HepG2 (cell line): ENCODE data around the gene PPP4C.

Source experiments
- ATF6 ChIP-seq: sonication (generic); formaldehyde crosslinking; conservative IDR thresholded peaks from 2 replicates; pipeline ENCODE4 v1.4.0; 2020; ENCODE audit warnings: missing genetic modification reagents
- ATF7 ChIP-seq, 2 experiments: fragments of 450-650 bp in 1 of 2; sonication (generic) in 1 of 2; formaldehyde crosslinking in 1 of 2; IDR thresholded peaks; 2 replicates each; pipeline versions ENCODE4 v1.4.0 to v1.6.1; 2016 to 2020; ENCODE audit warnings: antibody characterized with exemption in 1 of 2, mild to moderate bottlenecking in 1 of 2, missing genetic modification reagents in 1 of 2
- BATF2 ChIP-seq: sonication (generic); formaldehyde crosslinking; IDR thresholded peaks from 2 replicates; pipeline ENCODE4 v1.8.0; 2022; ENCODE audit warnings: mild to moderate bottlenecking, missing genetic modification reagents, moderate library complexity
- CTCF ChIP-seq: sonication (generic); formaldehyde crosslinking; IDR thresholded peaks from 2 replicates; pipeline ENCODE4 v1.5.0; 2020; ENCODE audit warnings: mild to moderate bottlenecking, missing genetic modification reagents, moderate library complexity
- FOXO4 ChIP-seq: sonication (generic); formaldehyde crosslinking; conservative IDR thresholded peaks from 2 replicates; pipeline ENCODE4 v1.8.1; 2023; ENCODE audit warnings: missing genetic modification reagents
- KDM5B ChIP-seq: sonication (generic); formaldehyde crosslinking; IDR thresholded peaks from 2 replicates; pipeline ENCODE4 v1.4.0; 2020; ENCODE audit warnings: missing genetic modification reagents, mild to moderate bottlenecking, borderline replicate concordance
- NR2F2 ChIP-seq: IDR thresholded peaks from 2 replicates; pipeline ENCODE4 v1.6.1; 2012; ENCODE audit warnings: low read depth, inconsistent platforms, borderline replicate concordance
- PRDM15 ChIP-seq: sonication (generic); formaldehyde crosslinking; IDR thresholded peaks from 2 replicates; pipeline ENCODE4 v1.4.0; 2020; ENCODE audit warnings: missing genetic modification reagents
- SKIL ChIP-seq: sonication (generic); formaldehyde crosslinking; IDR thresholded peaks from 2 replicates; pipeline ENCODE4 v1.8.0; 2022; ENCODE audit warnings: missing genetic modification reagents, mild to moderate bottlenecking, moderate library complexity, borderline replicate concordance
- TARDBP ChIP-seq: sonication (generic); formaldehyde crosslinking; IDR thresholded peaks from 2 replicates; pipeline ENCODE4 v1.8.0; 2022; ENCODE audit warnings: mild to moderate bottlenecking, missing genetic modification reagents
- ZBTB8A ChIP-seq: sonication (generic); formaldehyde crosslinking; IDR thresholded peaks from 2 replicates; pipeline ENCODE4 v1.4.0; 2020; ENCODE audit warnings: mild to moderate bottlenecking, low read depth, missing genetic modification reagents, borderline replicate concordance
- ZNF24 ChIP-seq: fragments of 450-650 bp; IDR thresholded peaks from 2 replicates; pipeline ENCODE4 v1.6.1; 2017; ENCODE audit warnings: antibody characterized with exemption, mild to moderate bottlenecking
- ZNF318 ChIP-seq: sonication (generic); formaldehyde crosslinking; IDR thresholded peaks from 2 replicates; pipeline ENCODE4 v1.4.0; 2020; ENCODE audit warnings: mild to moderate bottlenecking, missing genetic modification reagents

- TF ChIP-seq ZNF24 (0 out of 2 replicates have a peak, but pooled peaks have one; percentile 33), TARDBP (CRISPR knock-in tag) (peak; percentile 88; the same call in 1 of the 2 replicates), KDM5B (CRISPR knock-in tag) (peak; percentile 91), BATF2 (no peak), ZNF318 (CRISPR knock-in tag) (0 out of 2 replicates have a peak, but pooled peaks have one; percentile 74), ZBTB8A (no peak), CTCF (CRISPR knock-in tag) (peak; percentile 94), ATF6 (CRISPR knock-in tag) (no peak), PRDM15 (CRISPR knock-in tag) (no peak; the same call in 1 of the 2 replicates), ATF7 (IDR thresholded peaks at IDR 0.05) (no peak), ATF7 (CRISPR knock-in tag; IDR thresholded peaks at IDR 0.05) (0 out of 2 replicates have a peak, but pooled peaks have one; percentile 45), SKIL (CRISPR knock-in tag) (peak; percentile 58; the same call in 1 of the 2 replicates), FOXO4 (CRISPR knock-in tag) (no peak), NR2F2 (no peak)
Measured at GRCh38 chr16:30092373-30093010, 16.7 kb downstream of the PPP4C start.
